ENCODE data around the gene ARHGEF10L. TPM values are rescaled to one million over a fixed set of nuclear protein-coding genes. Genes with fewer than 3 reads are reported as not detected.

ARHGEF10L gene
- polyA plus RNA-seq, 1 donor (not counting 4 experiments of a cell fraction or from before 2014, with no cell fraction given): 2.4 TPM

GRCh38 chr1:17709981-17710380, 170.5 kb downstream of the ARHGEF10L start:
- Histone ChIP-seq H2AFZ (ENCODE audit: control insufficient read depth, low read length) (no peak overlapping the region), H3K79me2 (ENCODE audit: control insufficient read depth, insufficient read depth, low read length) (no peaks in the 10 kb centered on the region), H3K9ac (ENCODE audit: control insufficient read depth, extremely low read depth, insufficient read depth, low read length) (no peak overlapping the region), H3K27ac (ENCODE audit: control insufficient read depth, insufficient read depth, low read length) (no peak overlapping the region), H3K9me3 (ENCODE audit: control insufficient read depth, low read depth, low read length) (no peaks in the 10 kb centered on the region), H3K4me1 (ENCODE audit: control insufficient read depth, extremely low read depth, insufficient read depth, low read length) (no peaks in the 10 kb centered on the region), H3K36me3 (ENCODE audit: control insufficient read depth in 2 of 2, extremely low read depth in 1 of 2, insufficient read depth in 2 of 2, low read length in 2 of 2) (no peaks in the 10 kb centered on the region), H3K4me2 (ENCODE audit: control insufficient read depth, extremely low read depth, insufficient read depth, low read depth, low read length) (no peak overlapping the region), H3K27me3 (ENCODE audit: control insufficient read depth, extremely low read depth, insufficient read depth, low read length) (no peaks in the 10 kb centered on the region), H3K4me3 (ENCODE audit: control insufficient read depth in 2 of 3, extremely low read depth in 1 of 3, insufficient read depth in 2 of 3, low read depth in 1 of 3, low read length in 3 of 3) (no peak overlapping the region), H3K9me1 (ENCODE audit: control insufficient read depth, extremely low read depth, insufficient read depth, low read length) (no peaks in the 10 kb centered on the region), H4K20me1 (ENCODE audit: control insufficient read depth, extremely low read depth, insufficient read depth, low read length) (no peaks in the 10 kb centered on the region)
- FAIRE-seq: no peak
- dilution Hi-C loops (cut with MboI; ENCODE audit: extremely low pct_ligation_motif_present, low sequenced_read_pairs): no loop called here
- DNase-seq (ENCODE audit: low read depth, low spot score): no peak
- TF ChIP-seq CTCF (optimal IDR thresholded peaks at IDR 0.05 in 1 of 3, IDR thresholded peaks at IDR 0.05 in 1 of 3, conservative IDR thresholded peaks at IDR 0.05 in 1 of 3; ENCODE audit: extremely low read depth in 1 of 3, insufficient read depth in 2 of 3, low read length in 3 of 3): no peak
- no peak for TF ChIP-seq EZH2 (IDR thresholded peaks at IDR 0.05; ENCODE audit: low read length)

GRCh38 chr1:17710889-17711576, 171.5 kb downstream of the ARHGEF10L start:
- no peaks in the 10 kb centered on the region for H3K36me3 ChIP-seq (ENCODE audit: control insufficient read depth in 2 of 2, extremely low read depth in 1 of 2, insufficient read depth in 2 of 2, low read length in 2 of 2)
- H3K9me1 ChIP-seq (ENCODE audit: control insufficient read depth, extremely low read depth, insufficient read depth, low read length): no peaks in the 10 kb centered on the region
- H3K4me1 ChIP-seq (ENCODE audit: control insufficient read depth, extremely low read depth, insufficient read depth, low read length): no peaks in the 10 kb centered on the region
- H3K79me2 ChIP-seq (ENCODE audit: control insufficient read depth, insufficient read depth, low read length): no peaks in the 10 kb centered on the region
- no peaks in the 10 kb centered on the region for H4K20me1 ChIP-seq (ENCODE audit: control insufficient read depth, extremely low read depth, insufficient read depth, low read length)
- no peaks in the 10 kb centered on the region for H3K27me3 ChIP-seq (ENCODE audit: control insufficient read depth, extremely low read depth, insufficient read depth, low read length)
- TF ChIP-seq CTCF (optimal IDR thresholded peaks at IDR 0.05 in 1 of 3, IDR thresholded peaks at IDR 0.05 in 1 of 3, conservative IDR thresholded peaks at IDR 0.05 in 1 of 3; ENCODE audit: extremely low read depth in 1 of 3, insufficient read depth in 2 of 3, low read length in 3 of 3): no peak
- no peak for TF ChIP-seq EZH2 (IDR thresholded peaks at IDR 0.05; ENCODE audit: low read length)
- H3K27ac ChIP-seq (ENCODE audit: control insufficient read depth, insufficient read depth, low read length): no peak overlapping the region
- no peaks in the 10 kb centered on the region for H3K9me3 ChIP-seq (ENCODE audit: control insufficient read depth, low read depth, low read length)
- no peak overlapping the region for H3K4me2 ChIP-seq (ENCODE audit: control insufficient read depth, extremely low read depth, insufficient read depth, low read depth, low read length)
- no peak overlapping the region for H3K4me3 ChIP-seq (ENCODE audit: control insufficient read depth in 2 of 3, extremely low read depth in 1 of 3, insufficient read depth in 2 of 3, low read depth in 1 of 3, low read length in 3 of 3)
- no peak overlapping the region for H2AFZ ChIP-seq (ENCODE audit: control insufficient read depth, low read length)
- no peak overlapping the region for H3K9ac ChIP-seq (ENCODE audit: control insufficient read depth, extremely low read depth, insufficient read depth, low read length)
- DNase-seq (ENCODE audit: low read depth, low spot score) (no peak), FAIRE-seq (no peak)
- dilution Hi-C loops (cut with MboI; ENCODE audit: extremely low pct_ligation_motif_present, low sequenced_read_pairs): no loop called here

All from keratinocyte (primary cell).